ENCODE measurements around the gene CEP192.
"Not testable (repeated sequence)": the region's sequence is repeated elsewhere in the genome, so short reads cannot be mapped to it uniquely, and the experiment has no call there.

The CEP192 gene

DNA sequence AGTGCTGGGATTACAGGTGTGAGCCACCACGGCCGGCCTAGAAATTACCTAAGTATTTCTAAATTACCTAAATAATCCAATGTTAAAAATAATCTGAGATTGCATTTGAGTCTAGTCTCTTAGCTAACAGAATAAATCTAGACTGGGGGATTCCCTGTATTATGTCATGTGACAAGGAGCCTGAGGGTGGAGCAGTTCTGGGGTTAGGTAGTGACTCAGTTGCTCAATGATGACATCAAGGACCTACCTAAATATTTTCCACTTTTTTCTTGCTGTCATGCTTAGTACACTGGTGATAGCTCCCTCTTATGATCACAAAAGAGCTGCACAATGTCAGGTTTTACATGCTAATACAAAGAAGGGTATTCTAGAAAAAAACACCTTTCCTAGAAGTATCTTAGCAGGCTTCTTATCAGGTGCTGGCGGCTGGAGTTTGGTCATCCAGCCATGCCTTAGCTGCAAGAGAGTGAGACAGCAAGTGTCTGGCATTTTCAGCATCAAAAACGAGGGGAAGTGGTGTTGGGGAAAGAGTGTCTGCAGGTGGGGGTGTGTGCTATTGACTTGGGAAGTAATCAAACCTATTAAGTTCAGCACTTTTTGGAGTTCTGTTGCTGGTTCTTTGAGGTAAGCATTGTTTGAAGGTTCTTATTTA, 17.5 kb upstream of the CEP192 start:
- no peaks in the 10 kb centered on the region for H3K27me3 Mint-ChIP-seq
- peaks cover 9% of the 10 kb centered on the region for H3K4me1 Mint-ChIP-seq
- no peaks in the 10 kb centered on the region for H3K9me3 Mint-ChIP-seq
- no peak for DNase-seq
- ATAC-seq = peak; percentile 57
- no peak overlapping the region for H3K27ac Mint-ChIP-seq
- H3K4me3 Mint-ChIP-seq = no peak overlapping the region

DNA sequence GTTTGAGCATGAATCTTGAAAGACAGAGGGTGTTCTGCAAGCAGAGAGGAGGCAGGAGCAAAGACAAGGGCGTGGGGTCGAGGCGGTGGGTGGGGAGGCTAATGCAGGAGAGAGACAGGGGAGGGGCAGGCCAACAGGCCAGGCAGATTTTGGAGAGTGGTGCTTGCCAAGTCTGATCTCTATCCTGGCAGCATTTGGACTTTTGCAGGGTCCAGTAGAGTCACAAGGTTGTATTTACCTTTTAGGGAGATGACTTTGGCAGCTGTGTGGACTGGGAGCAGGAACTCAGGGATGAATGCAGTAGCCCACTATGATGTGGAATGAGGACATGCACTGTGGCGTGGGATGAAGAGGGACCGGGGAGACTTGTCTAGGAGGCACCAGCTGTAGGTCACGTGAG, 15.7 kb upstream of the CEP192 start:
- ATAC-seq (no peak), DNase-seq (no peak)
- peak overlapping the region in 1 of 2 donors; percentile 0 for H3K27ac Mint-ChIP-seq
- no peak overlapping the region for H3K4me3 Mint-ChIP-seq
- no peaks in the 10 kb centered on the region for H3K9me3 Mint-ChIP-seq
- H3K27me3 Mint-ChIP-seq = no peaks in the 10 kb centered on the region
- H3K4me1 Mint-ChIP-seq = peaks cover 6% of the 10 kb centered on the region

DNA sequence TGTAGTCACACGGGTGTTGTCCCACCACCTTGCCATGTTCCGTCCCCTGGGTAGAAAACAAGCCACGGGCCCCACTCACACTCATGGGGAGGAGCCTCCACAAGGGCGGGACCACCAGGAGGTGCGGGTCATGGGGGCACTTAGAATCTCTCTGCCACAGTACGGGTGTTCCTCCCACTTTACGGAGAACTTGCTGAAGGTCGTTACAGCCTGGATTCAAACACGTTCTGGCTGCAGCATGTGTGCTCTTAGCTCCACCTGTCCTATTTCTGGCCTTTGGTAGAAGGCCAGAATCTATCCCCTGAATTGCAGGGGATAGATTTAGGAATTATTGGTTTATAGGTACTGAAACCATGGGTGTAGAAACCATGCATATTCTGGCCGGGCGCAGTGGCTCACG, 14.9 kb upstream of the CEP192 start:
- no peaks in the 10 kb centered on the region for H3K9me3 Mint-ChIP-seq
- H3K27me3 Mint-ChIP-seq = no peaks in the 10 kb centered on the region
- no peak overlapping the region for H3K4me3 Mint-ChIP-seq
- ATAC-seq (no peak), DNase-seq (no peak)
- peaks cover 6% of the 10 kb centered on the region for H3K4me1 Mint-ChIP-seq
- no peak overlapping the region for H3K27ac Mint-ChIP-seq

DNA sequence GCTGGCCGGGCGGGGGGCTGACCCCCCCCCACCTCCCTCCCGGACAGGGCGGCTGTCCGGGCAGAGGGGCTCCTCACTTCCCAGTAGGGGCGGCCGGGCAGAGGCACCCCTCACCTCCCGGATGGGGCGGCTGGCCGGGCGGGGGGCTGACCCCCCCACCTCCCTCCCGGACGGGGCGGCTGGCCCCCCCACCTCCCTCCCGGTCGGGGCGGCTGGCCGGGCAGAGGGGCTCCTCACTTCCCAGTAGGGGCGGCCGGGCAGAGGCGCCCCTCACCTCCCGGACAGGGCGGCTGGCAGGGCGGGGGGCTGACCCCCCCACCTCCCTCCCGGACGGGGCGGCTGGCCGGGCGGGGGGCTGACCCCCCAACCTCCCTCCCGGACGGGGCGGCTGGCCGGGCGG, 11.1 kb upstream of the CEP192 start:
- peak; percentile 58 for ATAC-seq
- H3K4me1 Mint-ChIP-seq, H3K27me3 Mint-ChIP-seq, DNase-seq, H3K9me3 Mint-ChIP-seq, H3K27ac Mint-ChIP-seq, H3K4me3 Mint-ChIP-seq: not testable (repeated sequence)

DNA sequence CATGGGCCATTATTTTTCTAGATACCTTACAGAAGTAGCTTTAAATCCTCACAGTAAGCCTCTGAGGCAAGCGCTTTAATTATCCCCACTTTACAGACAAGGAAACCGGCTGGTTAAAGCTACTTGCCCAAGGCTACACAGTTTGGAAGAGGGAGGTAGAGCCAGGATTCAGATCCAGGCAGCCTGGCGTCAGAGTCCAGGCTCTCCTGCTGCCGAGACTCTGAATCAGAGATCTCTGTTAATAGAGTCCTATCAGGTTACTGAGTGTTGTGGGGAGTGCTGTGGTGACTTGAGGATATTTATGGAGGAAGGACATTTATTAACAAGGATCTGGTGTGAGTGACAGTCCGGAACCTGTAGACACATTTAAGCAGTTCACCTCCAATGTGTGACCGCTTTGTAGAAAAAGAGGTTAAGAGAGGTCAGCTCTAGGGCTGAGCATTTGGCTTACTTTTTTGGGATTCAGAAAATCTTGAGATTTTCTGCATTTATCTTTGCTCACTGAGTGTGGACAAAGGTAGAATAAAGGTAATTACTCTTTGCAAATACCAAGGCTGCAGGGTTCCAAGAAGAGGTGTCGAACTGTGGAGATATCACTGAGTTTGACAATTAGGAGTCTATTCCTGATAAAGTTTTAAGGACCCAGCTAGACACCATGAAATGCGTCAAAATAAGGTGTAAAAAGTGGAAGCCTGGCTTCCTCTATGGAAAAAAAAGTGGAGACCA, 1.6 kb upstream of the CEP192 start:
- H3K27me3 Mint-ChIP-seq = no peaks in the 10 kb centered on the region
- H3K9me3 Mint-ChIP-seq = no peaks in the 10 kb centered on the region
- H3K27ac Mint-ChIP-seq = peak overlapping the region; percentile 77 to 86
- H3K4me3 Mint-ChIP-seq = peak overlapping the region; percentile 94
- ATAC-seq (no peak), DNase-seq (no peak)
- peaks cover 24% of the 10 kb centered on the region for H3K4me1 Mint-ChIP-seq

DNA sequence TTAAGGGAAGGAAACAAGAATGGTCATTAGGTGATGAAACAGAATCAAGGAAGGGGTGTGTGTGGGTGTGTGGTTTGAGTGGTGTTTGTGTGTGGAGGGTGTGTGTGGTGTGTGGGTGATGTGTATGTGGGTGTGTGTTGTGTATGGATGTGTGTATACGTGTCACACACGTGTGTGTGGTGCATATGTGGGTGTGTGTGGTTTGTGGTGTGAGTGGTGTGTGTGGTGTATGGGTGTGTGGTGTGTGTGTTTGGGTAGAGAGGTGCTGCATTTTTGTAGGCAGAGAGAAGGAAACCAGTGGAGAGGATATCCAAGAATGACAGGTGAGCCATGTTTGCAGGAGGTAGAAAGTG, 1.1 kb upstream of the CEP192 start:
- ATAC-seq = peak; percentile 49
- Mint-ChIP-seq H3K27me3 (no peaks in the 10 kb centered on the region), H3K27ac (peak overlapping the region; percentile 77 to 86), H3K4me3 (peak overlapping the region; percentile 94), H3K4me1 (peaks cover 24% of the 10 kb centered on the region), H3K9me3 (no peaks in the 10 kb centered on the region)
- DNase-seq = peak; percentile 49 to 77

DNA sequence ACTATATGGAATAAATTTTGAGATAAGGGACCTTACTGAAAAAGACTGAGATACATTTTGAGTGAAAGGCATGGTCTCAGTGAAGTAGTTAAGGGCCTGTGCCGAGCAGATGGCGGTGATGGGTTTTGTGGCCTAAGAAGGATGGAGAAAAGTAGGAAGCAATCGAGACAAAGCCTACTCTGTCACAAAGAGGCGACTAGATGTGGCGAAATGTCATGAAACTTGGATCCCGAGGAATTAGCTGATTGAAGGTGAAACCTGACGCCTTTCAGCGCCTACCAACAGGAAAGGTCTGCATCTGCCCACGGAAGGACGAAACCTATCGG, 558 bp upstream of the CEP192 start:
- DNase-seq = no peak
- Mint-ChIP-seq H3K27ac (peak overlapping the region; percentile 77 to 86), H3K27me3 (no peaks in the 10 kb centered on the region), H3K4me3 (peak overlapping the region; percentile 94), H3K9me3 (no peaks in the 10 kb centered on the region), H3K4me1 (peaks cover 24% of the 10 kb centered on the region)
- ATAC-seq = no peak

DNA sequence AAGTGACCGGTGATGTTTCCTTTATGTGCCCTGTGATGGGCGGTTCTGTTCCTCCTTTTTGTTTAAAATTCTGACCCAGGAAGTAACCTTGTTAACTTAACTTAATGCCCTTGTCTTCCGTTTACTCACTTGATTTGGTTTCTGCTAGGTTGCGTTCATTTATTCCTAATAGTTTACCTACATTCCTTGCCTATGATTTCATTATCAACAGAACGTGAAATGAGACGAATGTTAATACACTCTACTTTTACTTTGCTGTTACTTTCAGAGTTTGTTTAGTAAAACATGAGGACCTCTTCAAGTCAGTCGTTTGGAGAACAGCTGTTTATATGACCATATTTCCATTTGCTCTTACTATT, 638 bp downstream of the CEP192 start:
- H3K27me3 Mint-ChIP-seq = no peaks in the 10 kb centered on the region
- no peak for DNase-seq
- peak overlapping the region; percentile 77 to 95 for H3K27ac Mint-ChIP-seq
- peaks cover 24% of the 10 kb centered on the region for H3K4me1 Mint-ChIP-seq
- H3K4me3 Mint-ChIP-seq = peak overlapping the region; percentile 94
- ATAC-seq = no peak
- H3K9me3 Mint-ChIP-seq = no peaks in the 10 kb centered on the region

DNA sequence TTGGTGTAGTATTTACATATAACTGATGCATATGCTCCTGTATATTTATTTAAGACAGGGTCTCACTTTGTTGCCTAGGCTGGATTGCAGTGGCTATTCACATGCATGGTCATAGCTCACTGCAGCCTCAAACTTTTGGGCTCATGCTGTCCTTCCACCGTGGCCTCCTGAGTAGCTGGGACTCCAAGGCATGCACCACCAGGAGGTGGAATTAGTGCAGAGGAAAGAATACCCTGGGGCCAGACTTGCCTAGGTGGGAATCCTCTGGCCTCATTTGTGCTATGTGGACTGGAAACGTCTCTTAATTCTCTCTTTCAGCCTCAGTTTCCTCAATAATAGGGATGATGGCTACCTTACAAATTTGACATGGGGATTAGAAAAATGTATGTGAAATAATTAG, 2.3 kb downstream of the CEP192 start:
- H3K27me3 Mint-ChIP-seq = no peaks in the 10 kb centered on the region
- peak overlapping the region in 1 of 2 donors; percentile 40 for H3K4me3 Mint-ChIP-seq

DNA sequence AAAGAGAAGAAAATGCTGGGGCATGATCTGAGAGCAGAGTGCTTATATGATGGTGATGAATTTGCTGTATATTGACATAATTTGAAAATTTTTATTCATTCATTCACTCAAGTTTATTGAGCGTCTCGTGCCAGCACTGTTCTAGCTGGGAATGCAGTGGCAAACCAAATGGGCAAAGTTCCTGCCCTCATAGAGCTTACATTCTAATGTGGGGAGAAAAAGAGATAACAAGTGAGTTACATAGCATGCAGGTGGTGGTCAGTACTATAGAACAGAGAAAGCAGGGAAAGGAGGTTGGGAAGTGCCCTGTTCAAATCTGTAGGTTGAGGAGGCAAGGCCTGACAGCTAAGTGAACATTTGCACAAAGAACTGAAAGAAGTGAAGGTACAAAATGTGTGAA, 4.3 kb downstream of the CEP192 start:
- H3K4me3 Mint-ChIP-seq = no peak overlapping the region
- no peak for DNase-seq
- peaks cover 11% of the 10 kb centered on the region for H3K4me1 Mint-ChIP-seq
- H3K27ac Mint-ChIP-seq = no peak overlapping the region
- no peaks in the 10 kb centered on the region for H3K9me3 Mint-ChIP-seq
- H3K27me3 Mint-ChIP-seq = no peaks in the 10 kb centered on the region
- ATAC-seq = no peak

More for the DNA sequence above, 2.3 kb downstream of the CEP192 start:
- Mint-ChIP-seq H3K4me1 (peaks cover 24% of the 10 kb centered on the region), H3K27ac (no peak overlapping the region), H3K9me3 (no peaks in the 10 kb centered on the region)
- DNase-seq (no peak), ATAC-seq (no peak)

DNA sequence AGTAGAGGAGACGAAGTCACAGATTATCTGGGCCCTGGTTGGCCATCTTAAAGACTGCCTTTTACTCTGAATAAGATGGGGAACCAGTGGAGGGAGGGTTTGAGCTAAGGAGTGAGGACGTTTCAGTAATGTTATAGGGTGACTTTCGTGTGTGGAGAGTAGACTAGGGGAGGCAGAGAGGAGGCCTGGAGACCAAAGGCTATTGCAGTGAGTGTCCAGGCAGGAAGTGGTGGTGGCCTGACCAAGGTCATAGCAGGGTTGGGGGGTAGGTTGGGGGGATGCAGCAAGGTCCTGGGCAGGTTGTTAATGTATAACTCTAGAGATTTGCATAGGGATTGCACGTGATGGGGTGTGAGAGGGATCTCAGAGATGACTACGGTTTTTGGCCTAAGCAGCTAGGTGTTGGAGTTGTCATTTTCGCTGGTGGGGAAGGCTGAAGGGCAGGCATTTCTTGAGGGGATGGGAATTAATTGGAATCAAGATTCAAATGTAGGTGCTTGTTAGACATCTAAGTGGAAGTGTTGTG, 4.9 kb downstream of the CEP192 start:
- Mint-ChIP-seq H3K4me3 (no peak overlapping the region), H3K27ac (no peak overlapping the region), H3K4me1 (peaks cover 6% of the 10 kb centered on the region), H3K27me3 (no peaks in the 10 kb centered on the region), H3K9me3 (no peaks in the 10 kb centered on the region)
- ATAC-seq (no peak), DNase-seq (no peak)

DNA sequence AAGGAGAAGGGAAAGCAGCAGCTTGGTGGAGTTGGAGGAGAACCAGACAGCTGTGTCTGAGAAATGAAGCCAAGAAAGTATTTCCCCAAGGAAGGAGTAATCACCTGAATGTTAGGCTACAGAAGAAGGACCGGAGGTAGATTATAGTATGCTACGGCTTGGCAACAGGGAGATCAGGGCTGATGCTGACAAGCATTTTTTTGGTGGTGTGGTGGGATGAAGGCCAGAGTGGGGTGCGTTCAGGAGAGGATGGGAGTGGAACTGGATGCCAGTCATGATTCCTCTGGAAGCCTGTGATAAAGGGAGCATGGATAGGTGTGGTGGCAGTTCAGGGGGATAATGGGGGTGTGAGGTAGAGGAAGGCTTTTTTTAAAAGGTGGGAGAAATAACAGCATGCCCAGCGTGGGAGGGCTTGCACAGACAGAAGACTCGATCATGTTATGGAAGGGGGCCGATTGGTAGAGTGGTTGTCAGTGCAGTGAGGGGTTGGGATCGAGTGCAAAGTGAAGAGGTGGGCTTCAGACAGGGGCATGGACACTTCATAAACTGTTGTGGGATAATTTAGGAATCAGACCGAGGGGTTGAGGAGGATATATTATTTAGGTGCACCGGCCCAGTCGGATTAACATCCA, 5.6 kb downstream of the CEP192 start:
- H3K4me3 Mint-ChIP-seq = no peak overlapping the region
- no peak for DNase-seq
- H3K27me3 Mint-ChIP-seq = no peaks in the 10 kb centered on the region
- no peak overlapping the region for H3K27ac Mint-ChIP-seq
- no peaks in the 10 kb centered on the region for H3K9me3 Mint-ChIP-seq
- no peak for ATAC-seq
- H3K4me1 Mint-ChIP-seq = peaks cover 5% of the 10 kb centered on the region

DNA sequence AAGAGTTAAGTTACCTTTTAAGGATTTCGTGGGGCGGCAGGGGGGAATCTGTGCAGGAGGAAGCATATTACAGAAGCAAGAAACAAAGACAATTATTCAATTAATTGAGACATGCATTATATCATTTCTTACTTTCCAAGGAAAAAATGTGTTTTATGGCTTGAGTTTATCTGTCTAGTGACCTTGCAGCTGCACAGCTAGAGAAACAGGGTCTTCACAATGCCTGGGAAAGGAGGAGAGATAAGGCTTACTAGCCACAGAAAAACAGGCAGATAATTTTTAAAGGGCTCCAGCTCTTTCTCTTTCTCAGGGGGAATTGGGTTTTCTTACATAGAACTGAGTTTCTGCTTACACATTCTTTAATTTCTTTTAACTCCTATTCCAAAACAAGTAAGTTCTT, 6.2 kb downstream of the CEP192 start:
- not testable (repeated sequence) for H3K27me3 Mint-ChIP-seq, H3K27ac Mint-ChIP-seq, ATAC-seq, H3K9me3 Mint-ChIP-seq, H3K4me3 Mint-ChIP-seq, DNase-seq, H3K4me1 Mint-ChIP-seq

DNA sequence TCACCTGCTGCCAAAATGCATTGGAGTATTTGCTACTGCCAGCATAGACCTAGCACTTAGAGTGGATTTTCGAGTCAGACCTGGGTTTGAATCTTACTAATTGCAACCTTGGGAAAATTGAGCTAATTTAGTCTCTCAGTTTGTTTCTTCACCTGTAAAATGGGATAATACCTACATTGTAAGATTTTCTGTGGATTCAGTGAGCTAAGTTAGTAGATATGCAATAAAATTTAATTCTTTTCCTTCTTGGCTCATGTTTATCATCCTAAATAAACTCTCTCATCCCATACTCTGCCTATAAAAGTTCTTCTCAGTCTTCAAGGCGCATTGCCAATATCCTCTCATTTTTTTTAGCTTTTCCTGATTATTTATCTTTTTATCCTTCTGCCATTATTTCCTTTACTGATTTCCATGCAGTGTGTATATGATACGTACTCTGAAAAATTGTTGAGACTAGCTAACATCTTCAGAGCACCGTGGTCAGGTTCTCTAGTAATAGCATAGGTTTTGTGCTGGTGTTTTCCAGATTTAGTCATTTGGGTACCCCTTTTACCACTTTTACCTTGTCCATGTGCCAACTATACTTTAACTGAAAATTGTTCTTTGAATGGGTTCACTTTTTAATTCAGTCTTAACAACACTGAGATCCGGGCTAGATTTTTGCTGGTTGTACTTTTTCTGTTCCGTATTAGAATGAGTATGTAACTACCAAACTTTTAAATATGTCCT, 7.3 kb downstream of the CEP192 start:
- H3K9me3 Mint-ChIP-seq = no peaks in the 10 kb centered on the region
- H3K27me3 Mint-ChIP-seq = no peaks in the 10 kb centered on the region
- H3K27ac Mint-ChIP-seq = no peak overlapping the region
- peak overlapping the region; percentile 2 to 69 for H3K4me3 Mint-ChIP-seq
- no peak for DNase-seq
- peaks cover 5% of the 10 kb centered on the region for H3K4me1 Mint-ChIP-seq
- peak; percentile 97 for ATAC-seq

DNA sequence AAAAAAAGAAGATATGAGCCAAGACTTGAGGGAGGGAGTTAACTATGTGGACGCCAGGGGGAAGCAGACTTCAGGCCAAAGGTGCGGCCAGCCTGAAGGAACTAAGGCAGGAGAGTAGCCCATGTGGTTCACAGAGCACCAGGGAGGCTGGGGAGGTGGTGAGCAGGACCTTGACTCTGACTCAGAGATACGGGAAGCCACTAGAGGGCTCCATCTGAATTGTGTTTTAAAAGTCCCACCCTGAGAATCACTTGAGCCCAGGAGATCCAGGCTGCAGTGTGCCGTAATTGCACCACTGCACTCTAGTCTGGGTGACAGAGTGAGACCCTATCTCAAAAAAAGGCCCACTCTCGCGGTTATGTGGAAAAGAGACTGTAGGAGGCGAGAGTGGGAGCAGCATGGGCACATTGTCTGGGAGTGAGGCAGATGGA, 12.3 kb downstream of the CEP192 start:
- no peaks in the 10 kb centered on the region for H3K9me3 Mint-ChIP-seq
- peaks cover 17% of the 10 kb centered on the region for H3K4me1 Mint-ChIP-seq
- no peak overlapping the region for H3K4me3 Mint-ChIP-seq
- DNase-seq = no peak
- no peaks in the 10 kb centered on the region for H3K27me3 Mint-ChIP-seq
- H3K27ac Mint-ChIP-seq = no peak overlapping the region
- ATAC-seq = peak; percentile 41

DNA sequence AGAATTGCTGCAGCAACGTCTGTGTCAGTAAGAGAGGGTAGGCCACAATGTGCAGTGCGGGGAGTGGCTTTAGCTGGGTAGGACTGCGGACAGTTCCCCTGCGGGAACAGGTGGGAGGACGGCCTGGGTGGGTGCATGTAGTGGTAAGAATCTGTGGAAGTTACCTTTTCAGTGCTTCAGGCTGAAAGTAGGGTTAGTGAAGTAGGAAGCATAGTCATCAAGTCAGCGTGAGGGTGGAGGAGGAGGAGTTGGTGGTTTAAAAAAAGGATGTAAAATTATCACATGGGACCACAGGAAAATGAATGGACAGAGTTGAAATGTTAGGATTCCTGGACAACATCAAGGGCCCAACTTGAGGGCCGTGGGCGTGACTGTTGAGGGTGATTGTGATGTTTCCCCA, 13.2 kb downstream of the CEP192 start:
- ATAC-seq = no peak
- DNase-seq = no peak
- no peak overlapping the region for H3K4me3 Mint-ChIP-seq
- H3K27ac Mint-ChIP-seq = no peak overlapping the region
- H3K9me3 Mint-ChIP-seq = no peaks in the 10 kb centered on the region
- no peaks in the 10 kb centered on the region for H3K27me3 Mint-ChIP-seq
- peaks cover 17% of the 10 kb centered on the region for H3K4me1 Mint-ChIP-seq

Measured in stimulated activated naive CD8-positive, alpha-beta T cell treated with anti-CD3 and anti-CD28 coated beads, Interleukin-15, amount 100 ng/mL, for 72 hours (primary cell).